AG10803 (cell line): ENCODE measurements around the gene SVOPL.

Experiments
- DNase-seq: peaks from one replicate; pipeline ENCODE4 v3.0.0; 2010; ENCODE audit warnings: low read depth
- H3K4me3 ChIP-seq: 2 replicates; pipeline ENCODE4 v1.5.1; 2011; ENCODE audit warnings: mild to moderate bottlenecking, low read length, control low read depth
- CTCF ChIP-seq: conservative IDR thresholded peaks from 2 replicates; pipeline ENCODE4 v1.5.1; 2011; ENCODE audit warnings: mild to moderate bottlenecking, low read length, control low read depth, inconsistent platforms

Gene SVOPL

GRCh38 chr7:138645284-138645683, 55.9 kb downstream of the SVOPL start:
- no peak for DNase-seq
- no peak overlapping the region for H3K4me3 ChIP-seq

GRCh38 chr7:138632826-138633602, 68.1 kb downstream of the SVOPL start:
- no peak for DNase-seq

More at GRCh38 chr7:138645284-138645683, 55.9 kb downstream of the SVOPL start:
- no peak for TF ChIP-seq CTCF

GRCh38 chr7:138632384-138632783, 68.8 kb downstream of the SVOPL start:
- no peak overlapping the region for H3K4me3 ChIP-seq
- TF ChIP-seq CTCF: no peak

More at GRCh38 chr7:138632826-138633602, 68.1 kb downstream of the SVOPL start:
- H3K4me3 ChIP-seq: no peak overlapping the region
- TF ChIP-seq CTCF: no peak

GRCh38 chr7:138630059-138630610, 71.0 kb downstream of the SVOPL start:
- no peak overlapping the region for H3K4me3 ChIP-seq
- no peak for TF ChIP-seq CTCF
- no peak for DNase-seq

More at GRCh38 chr7:138632384-138632783, 68.8 kb downstream of the SVOPL start:
- no peak for DNase-seq

GRCh38 chr7:138627361-138627760, 73.8 kb downstream of the SVOPL start:
- TF ChIP-seq CTCF: no peak
- H3K4me3 ChIP-seq: no peak overlapping the region
- no peak for DNase-seq

GRCh38 chr7:138626846-138627245, 74.3 kb downstream of the SVOPL start:
- TF ChIP-seq CTCF: no peak
- H3K4me3 ChIP-seq: no peak overlapping the region
- DNase-seq: no peak

- TF ChIP-seq CTCF: no peak
- H3K4me3 ChIP-seq: no peak overlapping the region
- DNase-seq: no peak
These were observed 75.3 kb downstream of the SVOPL start for GRCh38 chr7:138625849-138626230.
